GM18499 (cell line): ENCODE measurements around the gene AP1S3.
"Not testable (repeated sequence)": the region's sequence is repeated elsewhere in the genome, so short reads cannot be mapped to it uniquely, and the experiment has no call there.

Source experiments
- ATAC-seq: cut with Tn5 transposase; IDR thresholded peaks from one replicate; pipeline ENCODE4 v1.9.1; 2021; ENCODE audit warnings: moderate number of reproducible peaks; ENCODE audit not compliant: insufficient read depth, unreplicated experiment

Gene AP1S3

DNA sequence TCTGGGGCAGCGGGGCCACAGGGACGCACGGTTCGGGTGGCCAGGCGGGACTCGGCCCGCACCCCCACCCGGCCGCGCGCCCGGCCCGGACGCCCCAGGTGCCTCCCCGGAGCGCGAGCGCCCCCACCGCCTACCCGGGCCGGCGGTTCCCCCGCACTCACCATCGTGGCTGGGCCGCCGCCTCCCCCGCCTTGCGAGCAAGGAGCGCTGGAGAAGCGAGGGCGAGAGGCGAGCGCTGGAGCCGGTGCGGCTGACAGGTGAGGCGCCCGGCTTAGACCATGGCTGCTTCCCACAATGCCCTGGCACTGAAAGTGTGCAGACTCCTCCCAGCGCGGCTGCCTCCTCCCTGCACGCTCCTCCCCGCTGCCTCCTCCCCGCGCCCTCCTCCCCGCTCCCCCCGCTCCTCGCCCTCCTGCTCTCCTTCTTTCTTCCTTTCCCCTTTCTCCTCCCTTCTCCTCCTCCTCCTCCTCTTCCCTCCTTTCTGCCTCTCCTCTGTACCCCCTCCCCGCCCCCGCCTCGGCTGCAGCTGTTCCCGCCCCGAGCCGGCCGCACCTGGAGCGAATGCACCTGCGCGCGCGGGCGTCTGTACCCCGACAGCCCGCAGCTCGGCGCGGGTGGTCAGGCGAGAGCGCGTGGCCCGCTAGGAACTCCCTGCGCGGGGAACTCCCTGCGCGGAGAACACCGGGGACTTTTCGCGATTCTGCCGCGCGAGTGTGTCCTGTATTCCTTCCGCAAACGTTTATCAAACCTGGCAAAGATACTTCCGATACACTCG lies at the start of gene AP1S3:
TSS of gene AP1S3 (minus strand) at position 296 of the 775 bp plus-strand sequence. CDS start at position 164, 132 bp downstream.
- ATAC-seq: peak; percentile 32

DNA sequence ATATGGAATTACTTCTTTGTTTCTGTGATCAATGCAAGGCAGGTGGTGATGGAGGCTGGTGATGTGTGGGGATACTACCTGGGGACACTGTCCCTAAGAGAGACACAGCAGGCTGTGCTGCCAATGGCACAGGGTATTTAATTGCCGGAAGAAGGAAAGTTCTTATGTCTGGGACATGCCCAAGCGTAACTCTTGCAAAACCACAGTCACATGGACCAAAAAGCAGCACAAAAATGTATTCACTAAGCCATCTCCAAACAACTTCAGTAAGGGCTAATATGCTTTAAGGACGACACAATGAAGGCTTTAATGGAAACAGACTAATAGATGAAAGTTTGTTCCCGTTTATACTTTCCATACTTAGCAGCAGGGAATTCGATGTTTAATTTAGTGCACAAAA lies 49.7 kb upstream of the AP1S3 start:
- no peak for ATAC-seq

DNA sequence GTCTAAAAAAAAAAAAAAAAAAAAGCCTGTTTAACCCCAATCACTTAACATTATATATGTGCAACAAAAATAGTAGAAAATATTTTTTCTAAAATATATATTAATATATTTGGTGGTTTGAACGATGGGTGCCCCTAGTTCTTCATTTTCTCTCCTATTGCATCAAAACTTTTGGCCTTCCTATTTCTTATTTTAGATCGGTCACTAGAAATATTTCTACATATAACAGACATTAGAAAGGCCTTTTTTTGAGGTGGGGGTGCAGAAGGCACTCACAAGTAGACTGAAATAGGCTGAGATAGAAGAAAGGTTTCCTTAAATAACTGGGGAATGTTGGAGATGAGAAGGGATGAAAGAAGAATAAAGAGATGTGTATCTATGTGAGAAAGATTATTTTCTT lies 49.3 kb upstream of the AP1S3 start:
- no peak for ATAC-seq

DNA sequence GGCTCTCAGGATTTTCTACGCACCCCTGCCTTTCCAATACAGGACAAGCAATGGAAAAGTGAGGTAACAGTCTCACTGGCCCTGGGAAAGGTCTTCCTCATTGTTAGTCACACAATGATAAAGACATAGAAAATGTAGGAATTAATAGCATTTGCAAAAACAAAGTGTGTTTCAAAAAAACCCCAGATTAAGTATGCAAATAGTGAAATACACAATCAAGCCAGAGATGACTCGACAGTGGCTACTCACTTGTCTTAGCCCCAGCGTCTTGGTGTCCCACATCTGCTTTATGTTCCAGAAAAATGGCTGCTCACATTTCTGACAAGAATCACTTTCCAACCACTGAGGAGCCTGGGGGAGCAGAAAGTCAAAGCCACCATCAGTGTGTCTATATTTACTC lies 47.0 kb upstream of the AP1S3 start:
- ATAC-seq: peak; percentile 75

DNA sequence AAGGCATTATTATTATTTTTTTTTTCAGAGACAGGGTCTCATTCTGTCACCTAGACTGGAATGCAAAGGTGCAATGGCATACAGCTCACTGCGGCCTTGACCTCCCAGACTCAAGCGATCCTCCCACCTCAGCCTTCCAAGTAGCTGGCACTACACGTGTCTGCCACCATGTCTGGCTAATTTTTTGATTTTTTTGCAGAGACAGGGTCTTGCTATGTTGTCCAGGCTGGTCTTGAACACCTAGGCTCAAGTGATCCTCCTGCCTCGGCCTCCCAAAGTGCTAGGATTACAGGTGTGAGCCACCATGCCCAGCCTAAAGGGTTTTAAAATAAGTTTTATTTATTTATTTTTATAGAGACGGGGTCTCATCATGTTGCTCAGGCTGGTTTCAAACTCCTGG lies 45.3 kb upstream of the AP1S3 start:
- ATAC-seq: no peak

DNA sequence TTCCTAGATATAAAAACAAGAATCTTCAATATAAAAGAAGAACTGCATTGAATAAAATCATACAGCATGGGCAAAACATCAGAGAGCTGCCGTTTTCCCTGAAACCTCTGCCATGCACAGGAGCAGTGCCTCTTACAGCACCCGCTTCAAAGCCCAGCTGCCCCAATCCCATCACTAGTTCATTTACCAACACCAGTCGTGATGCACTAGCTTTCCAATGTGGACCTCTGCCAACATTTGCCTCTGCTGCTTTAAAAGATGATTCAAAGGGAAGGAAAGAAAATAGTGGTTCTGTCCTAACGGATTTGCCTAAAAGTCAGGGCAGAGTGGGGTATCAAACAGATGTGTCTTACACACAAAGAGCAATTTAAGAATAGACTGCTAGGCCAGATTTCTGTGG lies 43.4 kb upstream of the AP1S3 start:
- no peak for ATAC-seq

DNA sequence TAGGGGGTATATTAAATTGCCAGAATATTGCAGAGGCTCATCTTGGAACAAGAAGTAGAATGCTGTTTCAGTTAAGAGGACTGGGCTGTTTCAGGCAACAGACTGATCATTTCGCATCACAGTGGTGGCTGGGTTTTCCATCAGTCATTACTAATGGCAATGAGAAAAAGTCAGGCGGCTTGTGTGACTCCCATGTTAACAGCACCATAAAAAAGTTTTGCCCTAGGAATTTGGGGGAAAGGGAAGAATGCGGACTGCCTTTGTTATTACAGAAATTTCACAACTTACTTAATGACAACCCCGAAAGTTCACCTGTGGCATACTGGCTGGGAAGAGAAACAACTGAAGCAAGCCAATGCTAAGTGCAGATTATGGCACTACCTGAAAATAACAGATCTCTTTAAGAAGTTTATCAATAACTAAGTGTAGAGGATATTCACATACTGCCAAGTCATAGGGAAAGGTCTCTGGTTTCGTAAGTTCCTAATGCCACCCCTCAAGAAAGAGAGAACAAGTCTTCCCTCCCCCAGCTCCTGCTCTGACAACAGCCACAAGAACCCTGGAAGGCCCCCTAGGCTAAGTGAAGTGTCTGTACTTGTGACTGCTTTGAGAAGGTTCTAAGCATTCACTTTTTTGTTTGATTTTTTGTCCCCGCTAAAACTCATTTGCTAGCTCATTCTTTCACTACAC lies 40.5 kb upstream of the AP1S3 start:
- ATAC-seq: no peak

DNA sequence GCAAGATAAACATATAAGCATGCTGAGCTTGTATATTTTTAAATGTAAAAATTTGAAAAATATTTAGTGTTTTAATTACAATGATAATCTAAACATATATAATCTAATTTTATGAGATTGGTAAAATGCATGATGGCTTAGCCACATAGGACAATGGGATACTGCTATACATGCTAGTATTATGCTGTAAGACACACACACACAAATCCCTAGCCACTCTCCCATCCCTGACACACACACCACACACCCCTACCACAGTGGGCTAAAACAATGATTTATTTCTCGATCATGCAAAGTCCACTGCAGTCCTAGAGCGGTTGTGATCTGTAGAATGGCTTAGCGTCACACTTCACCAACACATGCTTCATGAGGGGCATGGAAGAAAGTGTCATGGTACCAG lies 36.3 kb upstream of the AP1S3 start:
- ATAC-seq: no peak

DNA sequence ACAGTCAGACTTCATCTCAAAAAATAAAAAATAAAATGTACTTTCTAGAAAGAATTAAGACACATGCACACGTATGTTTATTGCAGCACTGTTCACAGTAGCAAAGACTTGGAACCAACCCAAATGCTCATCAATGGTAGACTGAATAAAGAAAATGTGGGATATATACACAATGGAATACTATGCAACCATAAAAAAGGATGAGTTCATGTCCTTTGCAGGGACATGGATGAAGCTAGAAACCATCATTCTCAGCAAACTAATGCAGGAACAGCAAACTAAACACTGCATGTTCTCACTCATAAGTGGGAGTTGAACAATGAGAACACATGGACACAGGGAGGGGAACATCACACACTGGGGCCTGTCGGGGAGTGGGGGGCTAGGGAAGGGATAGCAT lies 35.4 kb upstream of the AP1S3 start:
- not testable (repeated sequence) for ATAC-seq

DNA sequence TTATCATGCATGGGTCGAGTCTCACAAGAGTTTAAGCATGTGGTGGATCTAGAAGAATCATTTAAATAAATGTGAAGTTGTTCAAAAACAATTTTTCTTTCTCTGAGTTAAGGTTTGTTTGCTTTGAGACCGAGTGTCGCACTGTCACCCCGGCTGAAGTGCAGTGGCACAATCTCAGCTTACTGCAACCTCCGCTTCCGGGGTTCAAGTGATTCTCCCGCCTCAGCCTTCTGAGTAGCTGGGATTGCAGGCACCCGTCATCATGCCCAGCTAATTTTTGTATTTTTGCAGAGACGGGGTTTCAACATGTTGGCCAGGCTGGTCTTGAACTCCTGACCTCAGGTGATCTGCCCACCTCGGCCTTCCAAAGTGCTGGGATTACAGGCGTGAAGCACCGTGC lies 34.3 kb upstream of the AP1S3 start:
- not testable (repeated sequence) for ATAC-seq

DNA sequence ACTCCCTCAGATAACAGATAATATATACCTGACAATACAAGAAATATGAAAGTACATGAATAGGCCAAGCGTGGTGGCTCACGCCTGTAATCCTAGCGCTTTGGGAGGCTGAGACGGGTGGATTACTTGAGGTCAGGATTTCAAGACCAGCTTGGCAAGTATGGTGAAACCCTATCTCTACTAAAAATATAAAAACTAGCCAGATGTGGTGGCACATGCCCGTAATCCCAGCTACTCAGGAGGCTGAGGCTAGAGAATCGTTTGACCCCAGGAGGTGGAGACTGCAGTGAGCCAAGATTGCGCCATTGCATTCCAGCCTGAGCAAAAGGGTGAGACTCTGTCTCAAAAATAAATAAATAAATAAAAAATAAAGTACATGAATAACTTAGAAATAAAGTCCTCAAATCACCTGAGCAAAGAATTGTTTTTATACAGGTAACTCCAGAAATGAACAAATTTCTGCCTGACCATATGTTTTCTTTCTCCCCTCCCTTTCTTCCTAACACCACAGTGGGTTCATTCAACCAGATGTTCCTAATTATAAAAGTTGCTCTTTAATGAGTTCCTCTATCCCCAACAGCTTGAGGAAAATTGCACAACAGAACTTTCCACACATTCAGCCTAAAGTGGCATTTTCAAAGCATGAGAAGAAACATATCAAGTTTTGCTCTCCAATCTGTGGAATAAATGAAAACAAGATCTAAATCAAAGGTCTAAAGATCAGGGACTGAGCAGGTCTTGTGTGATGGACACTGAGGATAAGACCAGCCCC lies 33.6 kb upstream of the AP1S3 start:
- ATAC-seq: no peak

DNA sequence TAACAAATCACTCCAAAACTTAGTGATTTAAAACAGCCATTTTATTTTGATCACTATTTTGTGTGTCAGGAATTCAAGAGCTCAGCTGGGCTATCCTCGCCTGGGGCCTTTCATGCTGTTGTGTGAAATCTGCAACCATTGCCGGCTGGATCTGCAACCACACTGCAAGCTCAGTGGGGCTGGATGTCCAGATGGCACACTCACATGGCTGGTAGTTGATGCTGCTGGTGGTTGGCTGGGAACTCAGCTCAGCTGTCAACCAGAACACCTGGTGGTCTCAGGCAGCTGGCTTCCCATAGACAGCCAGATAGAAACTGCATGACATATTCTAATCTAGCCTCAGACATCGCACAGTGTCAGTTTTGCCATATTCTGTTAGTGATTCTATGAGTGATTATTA lies 30.6 kb upstream of the AP1S3 start:
- ATAC-seq: no peak

DNA sequence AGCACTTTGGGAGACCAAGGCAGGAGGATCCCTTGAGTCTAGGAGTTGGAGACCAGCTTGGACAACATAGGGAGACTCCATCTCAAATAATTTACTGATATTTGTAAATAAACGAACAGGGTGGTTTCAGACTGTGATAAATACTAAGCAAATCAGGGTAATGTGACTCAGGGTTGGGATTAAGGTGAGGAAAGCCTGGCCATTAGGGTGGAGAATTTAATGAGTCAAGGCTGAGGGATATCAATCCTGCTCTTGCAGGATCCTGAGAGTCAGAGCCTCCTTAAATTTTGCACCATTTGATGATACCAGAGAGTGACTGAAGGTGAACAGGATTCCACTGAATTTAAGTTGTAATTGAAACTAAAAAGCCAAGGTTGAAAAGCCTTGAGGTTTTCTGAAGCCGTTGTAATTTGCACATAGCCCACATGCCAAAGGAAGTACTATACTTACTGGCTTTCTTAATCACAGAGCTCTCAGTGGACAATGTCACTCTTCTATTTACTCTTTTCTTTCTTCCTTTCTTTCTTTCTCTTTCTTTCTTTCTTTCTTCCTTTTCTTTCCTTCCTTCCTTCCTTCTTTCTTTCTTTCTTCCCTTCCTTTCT lies 28.6 kb upstream of the AP1S3 start:
- no peak for ATAC-seq

DNA sequence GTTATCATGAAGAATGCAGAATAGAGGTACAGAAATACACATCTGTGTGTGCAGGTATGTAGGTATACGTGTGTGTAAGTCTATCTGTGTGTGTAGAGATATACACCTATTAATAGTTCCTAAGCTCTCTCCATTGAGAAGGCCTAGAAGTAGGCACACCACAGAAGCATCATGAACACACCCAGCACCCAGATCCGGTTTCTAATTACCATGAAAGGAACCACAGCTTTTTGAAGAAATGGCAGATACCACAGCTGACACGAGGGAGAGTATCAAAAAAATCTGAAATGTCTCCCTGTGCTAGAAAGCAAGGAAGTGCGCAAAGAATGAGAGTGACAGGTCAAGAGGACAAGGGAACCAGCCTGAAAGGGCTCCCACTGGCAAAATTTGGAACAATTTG lies 27.7 kb upstream of the AP1S3 start:
- ATAC-seq: no peak

DNA sequence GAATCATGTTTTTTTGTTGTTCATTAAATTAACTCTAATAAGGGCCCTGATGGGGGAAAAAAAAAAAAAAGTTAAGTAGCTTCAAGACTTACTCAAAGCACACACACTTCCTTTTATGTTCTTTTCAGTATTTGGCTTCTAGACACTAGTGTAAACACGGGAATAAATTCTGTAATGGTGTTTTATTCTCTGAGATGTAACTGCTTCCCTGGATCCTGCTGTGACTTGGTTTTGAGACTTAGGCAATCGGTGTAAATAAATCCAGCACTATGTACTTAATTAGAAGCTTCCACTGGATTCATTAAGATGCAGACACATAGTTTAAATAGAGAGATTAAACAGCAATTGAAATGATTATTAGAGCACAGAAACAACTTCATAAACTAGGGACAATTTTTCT lies 26.1 kb upstream of the AP1S3 start:
- ATAC-seq: no peak

DNA sequence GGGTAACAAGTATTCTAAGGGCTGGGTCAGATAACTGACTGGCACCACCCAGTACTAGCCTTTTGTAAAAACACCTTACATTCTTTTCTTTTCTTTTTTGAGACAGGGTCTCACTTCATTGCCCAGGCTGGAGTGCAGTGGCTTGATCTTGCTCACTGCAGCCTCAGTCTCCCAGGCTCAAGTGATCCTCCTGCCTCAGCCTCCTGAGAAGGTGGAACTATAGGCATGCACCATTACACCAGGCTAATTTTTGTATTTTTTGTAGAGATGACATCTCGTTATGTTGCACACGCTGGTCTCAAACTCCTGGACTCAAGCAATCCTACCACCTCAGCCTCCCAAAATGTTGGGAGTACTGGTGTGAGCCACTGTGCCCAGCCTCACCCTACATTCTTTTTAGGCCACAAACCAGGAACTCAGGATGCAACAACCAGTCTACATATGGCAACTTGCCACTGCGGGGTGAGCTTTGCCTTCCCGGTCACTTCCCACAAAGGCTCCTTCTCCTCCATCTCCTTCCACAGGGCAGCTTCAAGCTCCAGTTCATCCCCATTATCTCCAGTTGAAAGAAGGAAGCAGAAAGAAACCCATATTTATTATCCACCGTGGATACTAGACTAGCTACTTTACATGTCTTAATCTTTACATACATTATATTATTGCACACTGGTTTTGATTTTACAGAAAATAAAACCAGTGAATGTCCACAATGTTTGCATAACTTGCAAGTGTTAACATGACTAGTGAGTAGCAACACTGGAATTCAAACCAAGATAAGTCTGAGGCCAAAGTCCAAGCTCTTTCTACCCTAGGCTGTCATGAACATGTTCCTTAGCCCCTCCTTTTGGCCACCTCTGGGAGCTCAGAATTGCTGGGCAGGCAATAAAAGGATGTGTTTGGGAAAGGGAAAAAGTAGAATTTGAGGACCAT lies 23.7 kb upstream of the AP1S3 start:
- no peak for ATAC-seq

DNA sequence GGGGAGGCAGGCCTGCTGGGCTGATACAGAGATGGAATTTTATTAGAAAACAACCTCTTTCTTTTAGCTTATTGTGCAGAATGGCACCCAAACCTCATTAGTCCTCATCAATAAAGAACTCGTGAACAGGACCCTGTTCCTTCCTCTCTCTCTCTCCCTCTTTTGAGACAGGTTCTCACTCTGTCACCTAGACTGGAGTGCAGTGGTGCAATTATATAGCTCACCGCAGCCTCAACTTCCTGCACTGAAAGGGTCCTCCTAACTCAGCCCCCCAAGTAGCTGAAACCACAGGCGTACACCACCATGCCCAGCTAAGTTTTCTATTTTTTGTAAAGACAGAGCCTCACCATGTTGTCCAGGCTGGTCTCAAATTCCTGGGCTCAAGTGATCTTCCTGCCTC lies 21.7 kb upstream of the AP1S3 start:
- ATAC-seq: no peak

DNA sequence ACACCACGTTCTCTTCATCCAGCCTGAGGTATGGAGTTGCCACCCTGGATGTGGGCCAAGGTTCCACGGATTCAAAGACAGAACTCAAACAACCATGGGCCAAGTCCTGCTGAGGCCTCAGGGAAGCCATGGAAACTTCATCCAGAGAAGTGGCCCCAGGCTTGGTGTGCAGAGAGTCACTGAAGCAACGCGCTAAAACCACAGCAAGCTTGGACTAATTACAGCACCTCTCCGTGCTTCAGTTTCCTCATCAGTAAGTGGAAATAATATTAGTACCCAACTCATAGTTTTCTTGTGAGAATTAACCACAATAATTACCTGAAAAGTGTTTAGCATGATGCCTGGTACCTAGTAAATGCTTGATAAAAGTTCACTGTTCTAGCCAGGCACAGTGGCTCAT lies 19.2 kb upstream of the AP1S3 start:
- ATAC-seq: no peak

DNA sequence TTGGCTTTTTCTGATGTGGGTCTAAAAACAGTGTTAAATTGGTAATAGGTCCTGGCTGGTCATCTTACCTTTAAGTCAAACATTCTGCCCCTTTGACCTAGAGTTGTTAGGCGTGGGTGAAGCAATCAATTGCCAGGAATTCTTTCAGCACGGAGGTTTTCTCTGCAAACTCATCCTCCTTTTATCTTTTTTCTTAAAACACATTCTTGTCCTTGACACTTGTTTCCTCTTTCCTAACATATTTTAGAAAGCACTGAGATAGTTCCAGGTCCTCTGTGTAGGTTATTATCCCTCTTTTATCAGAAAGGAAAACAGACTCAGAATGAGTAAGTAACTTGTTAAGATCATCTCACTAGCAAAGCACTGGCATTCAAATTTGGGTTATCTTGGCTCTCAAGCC lies 18.6 kb upstream of the AP1S3 start:
- ATAC-seq: no peak

DNA sequence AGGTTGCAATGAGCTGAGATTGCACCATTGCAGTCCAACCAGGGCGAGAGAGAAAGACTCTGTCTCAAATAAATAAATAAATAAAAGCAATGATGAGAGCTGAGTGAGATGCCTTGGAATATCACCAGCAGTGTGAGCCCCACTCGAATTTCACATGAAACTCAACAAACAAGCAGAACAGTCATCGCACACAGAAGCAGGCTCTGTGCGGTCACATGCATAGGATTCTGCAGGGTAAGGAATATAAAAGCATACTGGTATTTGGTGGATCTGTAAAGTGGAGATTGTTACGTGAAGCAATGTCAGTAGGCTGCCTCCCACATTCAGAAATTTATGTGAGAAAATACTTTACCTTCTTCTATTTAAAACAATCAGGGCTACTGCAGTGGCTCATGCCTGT lies 18.0 kb upstream of the AP1S3 start:
- ATAC-seq: no peak
